Activated CD8-positive, alpha-beta T cell treated with anti-CD3 and anti-CD28 coated beads for 36 hours (primary cell): Measurements from ENCODE around the gene PSMD6. TPM values are rescaled to one million over a fixed set of nuclear protein-coding genes. Genes with fewer than 3 reads are reported as not detected.

Source experiments
- ATAC-seq: fragments of 200-7000 bp; cut with Tn5 transposase; one replicate; pipeline ENCODE4 v1.10.0; 2021; ENCODE audit warnings: mild to moderate bottlenecking, moderate library complexity
- CTCF ChIA-PET: fragments of 350-600 bp; sonication (Branson Sonifier 250); formaldehyde crosslinking; loops from one replicate; lab custom pipeline; 2021; ENCODE audit warnings: antibody characterized with exemption; lab: Charles Lee
- POLR2A ChIA-PET: fragments of 350-600 bp; sonication (Branson Sonifier 250); formaldehyde crosslinking; loops from one replicate; lab custom pipeline; 2021; ENCODE audit warnings: antibody characterized with exemption; lab: Charles Lee
- DNase-seq: peaks from one replicate; pipeline ENCODE4 v3.0.0-alpha.2; 2020
- H3K27ac Mint-ChIP-seq: one replicate; pipeline ENCODE4 v1.8.0; 2021; ENCODE audit warnings: mild to moderate bottlenecking, mixed read lengths
- H3K27me3 Mint-ChIP-seq: one replicate; pipeline ENCODE4 v1.8.0; 2021; ENCODE audit warnings: mixed read lengths
- H3K36me3 Mint-ChIP-seq: one replicate; pipeline ENCODE4 v1.8.0; 2021; ENCODE audit warnings: low read depth, mixed read lengths
- H3K4me1 Mint-ChIP-seq: one replicate; pipeline ENCODE4 v1.8.0; 2021; ENCODE audit warnings: low read depth, mixed read lengths
- H3K4me3 Mint-ChIP-seq: one replicate; pipeline ENCODE4 v1.8.0; 2021; ENCODE audit warnings: mild to moderate bottlenecking, moderate library complexity, mixed read lengths
- H3K9me3 Mint-ChIP-seq: one replicate; pipeline ENCODE4 v1.8.0; 2021; ENCODE audit warnings: mixed read lengths
- intact Hi-C: fragments of 100-400 bp; cut with micrococcal nuclease; formaldehyde crosslinking; loops from one replicate; pipeline ENCODE4 v1.10.0; 2022
- total RNA-seq, 2 experiments: library from RNA; stranded (reverse); gene quantifications; one replicate each; pipeline ENCODE4 v1.2.3, GENCODE V29; 2021
- TF ChIP-seq, protein P1 (sequence below): fragments of 200-600 bp; IDR thresholded peaks from one replicate; pipeline ENCODE4 v1.8.0; 2022; ENCODE audit warnings: antibody characterized with exemption, mild to moderate bottlenecking

PSMD6 gene
- total RNA-seq, 2 experiments from 2014 or later: 110 to 113 TPM

GRCh38 chr3:64030741-64031140, 7.4 kb upstream of the PSMD6 start:
- H3K4me3 Mint-ChIP-seq: peak overlapping the region; percentile 61
- H3K27me3 Mint-ChIP-seq: peaks cover 21% of the 10 kb centered on the region
- ChIA-PET POLR2A (no interaction called here), CTCF (interaction anchor here (0.6 to 7.8 kb wide), 28 partner anchors 8 to 463 kb away, joined by 3 to 59 read pairs (median 3); partner anchors contain the start of gene C3orf49)
- peaks cover 7% of the 10 kb centered on the region for H3K9me3 Mint-ChIP-seq
- H3K36me3 Mint-ChIP-seq: no peaks in the 10 kb centered on the region
- DNase-seq (peak; percentile 83), ATAC-seq (peak; percentile 99)
- intact Hi-C loops: loop anchor here (1.0 kb wide), 2 partner anchors 369 to 454 kb away; no protein-coding TSS in a partner anchor
- TF ChIP-seq, protein P1, sequence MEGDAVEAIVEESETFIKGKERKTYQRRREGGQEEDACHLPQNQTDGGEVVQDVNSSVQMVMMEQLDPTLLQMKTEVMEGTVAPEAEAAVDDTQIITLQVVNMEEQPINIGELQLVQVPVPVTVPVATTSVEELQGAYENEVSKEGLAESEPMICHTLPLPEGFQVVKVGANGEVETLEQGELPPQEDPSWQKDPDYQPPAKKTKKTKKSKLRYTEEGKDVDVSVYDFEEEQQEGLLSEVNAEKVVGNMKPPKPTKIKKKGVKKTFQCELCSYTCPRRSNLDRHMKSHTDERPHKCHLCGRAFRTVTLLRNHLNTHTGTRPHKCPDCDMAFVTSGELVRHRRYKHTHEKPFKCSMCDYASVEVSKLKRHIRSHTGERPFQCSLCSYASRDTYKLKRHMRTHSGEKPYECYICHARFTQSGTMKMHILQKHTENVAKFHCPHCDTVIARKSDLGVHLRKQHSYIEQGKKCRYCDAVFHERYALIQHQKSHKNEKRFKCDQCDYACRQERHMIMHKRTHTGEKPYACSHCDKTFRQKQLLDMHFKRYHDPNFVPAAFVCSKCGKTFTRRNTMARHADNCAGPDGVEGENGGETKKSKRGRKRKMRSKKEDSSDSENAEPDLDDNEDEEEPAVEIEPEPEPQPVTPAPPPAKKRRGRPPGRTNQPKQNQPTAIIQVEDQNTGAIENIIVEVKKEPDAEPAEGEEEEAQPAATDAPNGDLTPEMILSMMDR: peak; percentile 83
- H3K27ac Mint-ChIP-seq: peak overlapping the region; percentile 76
- peaks cover 6% of the 10 kb centered on the region for H3K4me1 Mint-ChIP-seq

GRCh38 chr3:64029287-64029686, 6.0 kb upstream of the PSMD6 start:
- H3K36me3 Mint-ChIP-seq: no peaks in the 10 kb centered on the region
- H3K4me3 Mint-ChIP-seq: no peak overlapping the region

GRCh38 chr3:64028754-64029153, 5.5 kb upstream of the PSMD6 start:
- Mint-ChIP-seq H3K4me3 (no peak overlapping the region), H3K4me1 (peaks cover 8% of the 10 kb centered on the region), H3K36me3 (no peaks in the 10 kb centered on the region), H3K27ac (no peak overlapping the region), H3K27me3 (peaks cover 21% of the 10 kb centered on the region), H3K9me3 (no peaks in the 10 kb centered on the region)
- TF ChIP-seq, protein P1: no peak
- intact Hi-C loops: no loop called here
- DNase-seq: no peak
- no peak for ATAC-seq
- ChIA-PET POLR2A (no interaction called here), CTCF (interaction anchor here (7.8 kb wide), 1 partner anchor 455 kb away, joined by 59 read pairs; no protein-coding TSS in a partner anchor)

More at GRCh38 chr3:64029287-64029686, 6.0 kb upstream of the PSMD6 start:
- H3K27me3 Mint-ChIP-seq: peaks cover 21% of the 10 kb centered on the region
- ATAC-seq (no peak), DNase-seq (no peak)
- TF ChIP-seq, protein P1: no peak
- H3K9me3 Mint-ChIP-seq: peaks cover 5% of the 10 kb centered on the region
- CTCF ChIA-PET: interaction anchor here (1.1 to 7.8 kb wide), 5 partner anchors 19 to 457 kb away, joined by 3 to 59 read pairs (median 5); no protein-coding TSS in a partner anchor
- H3K27ac Mint-ChIP-seq: no peak overlapping the region
- peaks cover 6% of the 10 kb centered on the region for H3K4me1 Mint-ChIP-seq
- intact Hi-C loops: no loop called here
- POLR2A ChIA-PET: no interaction called here

GRCh38 chr3:64027658-64028057, 4.4 kb upstream of the PSMD6 start:
- Mint-ChIP-seq H3K27ac (no peak overlapping the region), H3K27me3 (peaks cover 21% of the 10 kb centered on the region)
- POLR2A ChIA-PET: no interaction called here

DNA sequence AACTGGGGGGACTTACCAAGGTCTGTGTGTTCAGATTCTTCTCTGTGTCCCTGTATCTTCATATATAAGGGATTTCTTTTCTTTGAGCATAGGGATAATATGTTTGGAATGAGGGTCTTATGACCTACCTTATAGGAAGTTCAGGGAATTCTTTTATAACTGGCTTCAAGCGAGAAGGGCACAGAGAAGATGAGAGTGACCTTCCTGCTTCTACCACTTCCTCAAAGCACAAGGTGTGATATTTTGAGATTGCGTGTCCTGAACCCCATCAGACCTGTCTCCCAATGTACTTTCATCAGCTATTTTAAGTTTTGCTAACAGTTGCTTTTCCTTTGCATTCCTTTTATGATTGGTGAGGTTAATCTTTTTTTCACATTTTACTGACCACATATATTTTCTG, 3.1 kb upstream of the PSMD6 start:
- no peak for DNase-seq
- ATAC-seq: no peak
- Mint-ChIP-seq H3K4me3 (no peak overlapping the region), H3K36me3 (peaks cover 13% of the 10 kb centered on the region), H3K27me3 (peaks cover 21% of the 10 kb centered on the region), H3K27ac (no peak overlapping the region), H3K4me1 (peaks cover 19% of the 10 kb centered on the region), H3K9me3 (no peaks in the 10 kb centered on the region)
- ChIA-PET POLR2A (no interaction called here), CTCF (interaction anchor here (0.9 kb wide), 1 partner anchor 458 kb away, joined by 3 read pairs; no protein-coding TSS in a partner anchor)
- intact Hi-C loops: no loop called here
- TF ChIP-seq, protein P1: no peak

More at GRCh38 chr3:64027658-64028057, 4.4 kb upstream of the PSMD6 start:
- ATAC-seq (no peak), DNase-seq (no peak)
- Mint-ChIP-seq H3K9me3 (no peaks in the 10 kb centered on the region), H3K4me3 (no peak overlapping the region), H3K4me1 (peaks cover 11% of the 10 kb centered on the region), H3K36me3 (peaks cover 2% of the 10 kb centered on the region)
- CTCF ChIA-PET: interaction anchor here (1.0 to 7.8 kb wide), 4 partner anchors 15 to 456 kb away, joined by 3 to 59 read pairs (median 3); no protein-coding TSS in a partner anchor
- TF ChIP-seq, protein P1: no peak
- intact Hi-C loops: no loop called here
